Endometrial microvascular endothelial cells (primary cell): ENCODE measurements around the gene CST3. TPM values are rescaled to one million over a fixed set of nuclear protein-coding genes. Genes with fewer than 3 reads are reported as not detected.

Experiments used
- in situ Hi-C: cut with HindIII; loops from 2 replicates; pipeline ENCODE4 v1.10.0; 2017; ENCODE audit warnings: low sequenced_read_pairs, low pct_unique_long_range_greater_than_20kb; ENCODE audit errors: inconsistent ontology term
- total RNA-seq: library from RNA; depleted of rRNA; stranded (reverse); fragments of >200 nt; gene quantifications from one replicate; pipeline ENCODE4 v1.2.3, GENCODE V29; 2015; ENCODE audit errors: inconsistent ontology term

The CST3 gene
- total RNA-seq, 1 donor from 2014 or later, result 346 TPM

DNA sequence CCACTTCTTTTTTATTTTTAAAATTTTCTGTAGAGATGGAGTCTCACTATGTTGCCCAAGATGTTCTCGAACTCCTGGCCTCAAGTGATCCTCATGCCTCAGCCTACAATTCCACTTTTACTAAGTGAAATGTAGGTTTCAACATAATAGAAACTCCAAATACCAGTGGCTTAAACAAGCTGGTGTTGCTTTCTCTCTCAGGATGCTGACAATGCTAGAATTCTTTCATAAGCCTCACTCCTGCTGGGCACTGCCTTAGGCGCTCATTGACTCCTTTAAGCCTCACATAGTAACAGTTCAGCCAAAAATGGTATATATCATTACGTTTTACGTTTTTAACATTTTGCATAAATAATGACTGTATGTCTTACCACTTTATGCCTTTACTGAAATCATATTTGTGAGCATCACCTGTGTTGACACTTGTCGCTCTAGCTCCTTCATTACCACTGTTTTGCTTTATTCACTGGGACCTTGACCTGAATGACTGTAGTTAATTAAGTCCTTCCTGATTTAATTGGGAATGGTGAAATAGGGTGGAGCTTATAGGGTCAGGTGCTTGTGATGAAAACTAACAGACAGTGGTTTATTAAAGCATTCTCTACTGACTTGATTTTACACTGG lies 28.2 kb downstream of the CST3 start:
- in situ Hi-C loops, result no loop called here

DNA sequence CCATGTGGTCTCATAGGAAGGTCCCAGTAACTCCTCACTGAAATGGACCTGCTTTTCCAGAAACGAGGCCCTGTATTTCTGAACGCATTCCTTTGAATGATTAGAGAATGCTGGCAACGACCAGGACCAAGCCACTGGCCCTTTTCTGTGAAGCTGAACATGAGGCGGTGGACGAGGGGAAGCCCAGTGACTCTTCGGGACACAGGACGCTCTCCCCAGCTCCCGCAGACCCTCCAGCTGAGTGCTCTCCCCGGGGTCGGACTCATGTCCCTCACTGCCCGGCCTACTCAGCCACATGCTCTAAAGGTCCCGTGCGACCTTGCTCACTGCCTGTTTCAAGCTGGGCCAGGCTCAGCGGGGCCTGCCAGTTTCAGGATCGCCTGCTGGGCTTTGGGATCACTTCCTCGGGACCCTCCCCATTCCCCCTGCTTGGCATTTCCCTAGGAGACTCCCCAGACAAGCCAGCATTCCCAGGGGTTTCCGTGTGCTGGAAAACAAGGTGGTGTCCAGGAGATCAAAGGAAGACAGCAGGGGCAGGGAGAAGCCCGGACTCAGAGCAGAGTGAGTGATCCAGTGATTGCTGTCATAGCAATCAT lies 29.4 kb downstream of the CST3 start:
- in situ Hi-C loops, result no loop called here

DNA sequence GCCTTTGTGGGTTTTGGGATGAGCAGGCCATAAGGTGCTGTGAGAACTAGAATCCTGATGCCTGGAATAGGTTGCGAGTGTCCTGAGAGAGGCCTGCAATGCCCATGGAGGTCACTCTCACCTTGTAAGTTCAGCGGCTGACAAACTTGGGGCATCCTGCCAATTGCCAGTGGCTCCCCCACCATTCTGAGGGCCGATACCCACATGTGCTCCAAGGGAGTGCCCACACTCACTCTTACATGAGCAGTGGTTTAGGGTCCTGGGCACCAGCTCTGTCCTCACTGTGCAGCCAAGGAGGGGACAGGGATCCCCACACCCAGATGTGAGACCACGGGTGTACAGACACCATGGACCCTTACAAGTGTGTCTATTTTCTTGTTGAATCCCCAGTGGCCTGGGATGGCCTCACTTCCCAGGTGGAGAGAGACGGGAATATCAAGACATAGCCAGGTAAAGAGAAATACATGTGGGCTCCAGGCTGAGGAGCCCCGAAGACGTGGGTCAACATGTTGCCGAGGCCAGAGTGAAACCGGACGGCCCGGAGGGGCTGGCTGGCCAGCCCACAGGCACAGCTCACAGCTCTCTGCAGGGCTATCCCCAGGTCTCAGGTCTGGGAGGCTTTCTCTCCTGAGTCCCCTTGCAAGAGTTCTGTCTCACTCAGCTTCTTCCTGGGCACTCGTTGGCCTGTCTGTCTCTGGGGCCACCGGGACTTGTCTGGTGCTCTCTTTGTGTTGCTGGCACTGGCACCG lies 30.1 kb downstream of the CST3 start:
- in situ Hi-C loops, result no loop called here

DNA sequence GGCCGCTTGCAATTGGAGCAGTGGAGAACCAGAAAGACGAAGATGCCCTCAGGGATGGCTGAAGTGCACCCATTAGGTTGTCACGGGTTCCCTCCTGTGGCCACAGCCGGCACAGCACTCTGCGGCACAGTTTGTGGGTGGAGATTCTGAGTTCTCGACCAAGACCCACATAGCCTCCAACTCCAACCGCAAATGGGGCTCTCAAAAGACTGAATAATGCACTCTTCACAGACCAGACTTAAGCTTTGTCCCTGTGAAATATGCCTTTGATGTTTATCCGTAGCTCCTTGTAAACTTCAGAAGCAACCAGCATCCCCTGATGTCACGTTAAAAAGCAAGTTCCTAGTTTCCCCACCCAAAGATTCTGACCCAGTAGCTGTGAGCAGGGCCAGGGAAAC lies 31.1 kb downstream of the CST3 start:
- in situ Hi-C loops, result no loop called here

DNA sequence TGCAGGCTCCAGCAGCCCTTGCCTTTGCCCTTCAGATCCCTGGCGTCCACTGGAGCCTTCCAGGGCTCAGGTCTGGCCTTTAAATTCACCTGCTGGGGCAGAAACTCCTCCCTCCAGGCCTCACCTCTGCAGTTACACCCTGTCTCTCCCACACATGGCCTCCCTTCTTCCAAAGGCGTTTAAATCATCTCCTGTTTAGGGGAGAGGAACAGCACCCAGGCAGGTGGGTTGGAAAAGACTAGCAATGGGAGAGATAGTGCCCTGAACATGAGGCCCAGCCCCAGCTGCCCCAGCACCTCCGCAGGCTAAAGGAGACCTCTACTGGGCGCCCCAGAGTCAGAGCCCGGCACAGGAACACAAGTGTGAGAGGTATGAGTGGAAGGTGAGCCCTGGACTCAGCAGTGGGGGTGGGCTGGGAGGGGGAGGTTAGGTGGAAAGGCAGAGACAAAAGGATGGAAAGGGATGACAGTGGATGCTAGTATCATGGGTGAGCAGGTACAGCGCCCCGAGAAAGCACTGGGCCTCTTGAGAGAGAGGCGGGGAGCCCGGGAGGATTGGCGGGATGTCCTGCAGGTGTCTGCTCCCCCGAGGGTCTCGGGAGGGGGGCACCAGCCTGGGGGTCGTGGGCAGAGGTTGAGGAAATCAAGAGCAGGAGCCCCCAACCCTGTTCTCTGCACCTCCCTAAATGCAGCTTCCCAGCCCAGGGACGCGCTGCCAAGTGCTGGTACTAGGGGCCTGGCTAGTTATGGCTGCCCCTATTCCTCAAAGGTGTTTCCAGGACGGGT lies 31.7 kb downstream of the CST3 start, which contains the start of gene CST9:
CST9 (minus strand) TSS at position 51 of the 785 bp plus-strand sequence. CDS start 53 bp downstream, outside the sequence.
- in situ Hi-C loops, result no loop called here

DNA sequence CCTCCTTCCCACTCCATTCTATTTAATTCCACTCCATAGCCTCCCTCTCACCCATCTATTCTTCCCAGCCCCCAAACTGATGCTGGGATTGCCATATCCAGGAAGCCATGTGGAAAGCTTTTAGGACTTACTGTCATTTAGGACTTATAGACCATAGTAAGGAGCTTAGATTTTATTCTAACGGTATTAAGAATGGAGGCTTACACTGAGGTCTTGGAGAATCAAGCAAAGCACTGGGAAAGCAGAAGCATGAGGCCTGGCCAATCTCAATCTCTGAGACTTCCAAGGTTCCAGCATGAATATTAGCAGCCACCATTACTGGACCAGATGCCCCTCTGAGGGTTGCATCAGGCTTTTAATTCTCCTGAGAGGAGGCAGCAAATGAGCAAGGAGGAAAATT lies 33.4 kb downstream of the CST3 start:
- in situ Hi-C loops, result no loop called here

DNA sequence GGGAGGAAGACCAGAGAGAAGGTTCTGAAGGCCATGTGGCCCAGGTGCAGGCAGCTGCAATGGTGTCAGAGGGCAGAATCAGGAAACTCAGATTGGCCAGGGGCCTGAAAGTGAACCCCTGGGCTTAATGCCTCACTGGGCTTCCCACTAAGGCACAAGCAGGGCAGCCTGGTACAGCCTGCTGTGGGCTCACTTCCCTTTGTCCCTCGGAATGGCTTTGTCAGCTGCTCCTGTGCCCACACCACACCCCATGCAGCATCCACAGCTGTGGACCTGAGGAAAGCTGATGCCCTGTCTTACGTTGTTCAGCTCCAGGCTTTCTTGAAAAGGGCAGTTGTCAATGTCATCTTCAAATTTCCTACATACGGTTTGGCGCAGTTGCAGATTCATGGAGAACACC lies 34.4 kb downstream of the CST3 start:
- in situ Hi-C loops, result no loop called here

DNA sequence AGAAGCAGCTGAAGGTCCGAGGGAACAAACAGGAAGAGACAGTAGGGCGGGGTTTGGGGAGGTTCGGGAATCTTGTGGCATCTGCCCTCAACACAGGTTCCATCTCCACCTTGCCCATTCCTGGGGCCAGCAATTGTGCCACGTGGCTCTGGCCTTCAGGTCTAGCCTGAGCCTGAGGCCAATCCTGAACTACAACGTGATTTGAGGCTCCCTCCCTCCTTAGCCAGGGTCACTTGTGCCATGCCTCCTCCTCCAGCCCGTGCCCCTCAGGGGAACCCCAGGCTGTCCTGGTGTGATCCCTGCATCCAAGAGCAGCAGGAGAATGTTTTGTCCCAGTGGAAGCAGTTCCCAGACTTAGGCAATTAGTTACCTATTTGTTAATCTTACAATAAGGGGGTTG lies 35.1 kb downstream of the CST3 start:
- in situ Hi-C loops, result no loop called here

DNA sequence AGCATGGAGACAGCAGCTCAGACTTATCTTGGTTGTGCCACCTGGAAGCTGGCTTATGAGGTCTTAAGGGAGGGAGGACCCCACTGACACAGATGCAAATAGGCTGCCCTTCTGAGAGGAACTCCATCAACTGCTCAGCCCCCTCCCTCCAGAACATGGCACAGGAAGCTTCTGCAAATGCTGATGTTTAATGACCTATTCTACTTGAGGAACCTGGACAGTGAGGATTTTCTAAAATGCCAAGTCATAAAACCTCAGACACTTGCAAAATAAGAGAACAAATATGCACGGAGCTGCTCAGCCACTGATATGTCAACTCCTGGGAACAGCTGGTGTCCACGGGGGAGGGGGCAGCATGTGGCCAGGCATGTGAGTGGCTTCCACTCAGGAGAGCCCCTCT lies 35.5 kb downstream of the CST3 start:
- in situ Hi-C loops, result no loop called here

DNA sequence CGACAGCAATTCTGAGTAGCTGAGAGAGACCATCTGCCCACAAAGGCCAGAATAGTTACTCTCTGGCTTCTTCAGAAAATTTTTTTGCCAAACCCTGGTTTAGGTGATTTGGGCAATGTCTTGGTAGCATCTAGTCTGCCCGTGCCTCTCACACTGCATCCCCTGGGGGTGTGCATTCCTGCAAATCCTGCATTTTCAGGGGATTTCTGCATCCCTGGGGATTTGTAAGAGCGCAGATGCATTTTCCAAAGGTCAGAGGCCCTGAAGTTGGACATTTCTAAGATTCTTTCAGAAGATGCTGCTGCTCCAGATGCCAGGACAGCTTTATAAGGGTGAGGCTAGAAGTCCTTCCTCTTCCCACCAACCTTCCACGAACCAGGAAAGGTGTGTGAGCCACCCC lies 36.0 kb downstream of the CST3 start:
- in situ Hi-C loops, result no loop called here

DNA sequence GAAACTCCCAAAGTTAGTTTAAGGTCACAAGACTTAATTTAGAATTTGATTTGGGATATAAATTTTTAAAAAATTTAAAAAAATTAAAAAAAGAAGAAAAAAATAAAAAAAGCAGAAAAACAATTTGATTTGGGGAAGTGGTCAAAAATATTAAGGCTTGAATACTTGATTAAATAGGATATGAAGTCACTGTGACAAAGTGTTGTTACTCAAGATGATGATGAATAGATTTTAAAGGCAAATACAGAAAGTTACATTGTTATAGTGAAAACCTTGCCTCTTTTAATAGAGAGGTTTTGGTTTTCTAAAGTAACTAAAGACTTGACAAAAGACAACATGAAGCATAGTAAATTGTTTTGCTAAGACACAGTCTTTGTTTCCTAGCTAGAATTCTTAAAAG lies 39.3 kb downstream of the CST3 start:
- in situ Hi-C loops, result no loop called here

DNA sequence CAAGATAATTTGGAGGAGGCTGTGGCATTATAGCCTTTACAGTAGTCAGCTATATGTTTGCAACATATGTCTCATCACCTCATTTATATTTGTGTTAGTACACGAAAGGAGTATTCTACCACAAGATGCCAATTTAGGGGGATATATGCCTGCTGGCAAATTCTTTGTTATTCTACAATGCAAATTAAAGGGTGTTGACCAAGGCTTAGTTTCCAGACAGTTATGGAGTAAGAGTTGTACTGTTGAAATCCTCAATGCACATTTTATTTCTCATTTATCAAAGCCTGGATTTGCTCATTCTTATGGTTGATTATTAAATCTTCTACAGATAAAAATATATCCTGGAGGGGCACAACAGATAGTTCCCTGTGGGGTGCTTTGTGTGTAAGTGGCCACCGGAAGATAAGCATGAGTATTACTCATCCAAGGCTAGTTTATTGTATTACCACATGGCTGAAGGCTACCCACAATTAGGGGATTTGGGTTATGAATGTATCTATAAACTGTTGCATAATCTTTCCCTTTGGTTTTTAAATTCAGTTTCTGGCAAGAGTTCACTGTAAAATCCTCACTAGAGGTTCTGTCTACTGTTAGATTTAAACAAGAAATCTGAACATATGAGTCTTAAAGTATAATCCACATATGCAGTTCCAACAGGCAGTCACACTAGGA lies 41.0 kb downstream of the CST3 start:
- in situ Hi-C loops, result no loop called here

DNA sequence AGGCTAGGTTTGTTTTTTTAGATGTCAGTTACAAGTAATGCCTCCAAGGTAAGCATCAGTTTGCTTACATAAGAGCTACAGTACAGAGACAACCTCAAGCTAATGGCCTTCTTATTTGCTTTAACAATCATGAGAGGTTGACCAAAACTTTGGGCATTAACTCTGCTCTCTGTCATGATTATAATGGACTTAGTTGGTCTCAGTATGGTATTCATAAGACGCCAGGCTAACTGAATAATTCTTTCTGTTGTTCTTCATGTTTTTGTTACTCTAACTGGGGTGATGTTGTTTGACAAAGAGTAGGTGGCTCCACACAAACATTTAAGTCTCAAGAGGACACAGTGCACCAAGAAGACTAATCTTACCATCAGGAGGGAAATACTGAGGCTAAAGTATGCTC lies 41.8 kb downstream of the CST3 start:
- in situ Hi-C loops, result no loop called here

DNA sequence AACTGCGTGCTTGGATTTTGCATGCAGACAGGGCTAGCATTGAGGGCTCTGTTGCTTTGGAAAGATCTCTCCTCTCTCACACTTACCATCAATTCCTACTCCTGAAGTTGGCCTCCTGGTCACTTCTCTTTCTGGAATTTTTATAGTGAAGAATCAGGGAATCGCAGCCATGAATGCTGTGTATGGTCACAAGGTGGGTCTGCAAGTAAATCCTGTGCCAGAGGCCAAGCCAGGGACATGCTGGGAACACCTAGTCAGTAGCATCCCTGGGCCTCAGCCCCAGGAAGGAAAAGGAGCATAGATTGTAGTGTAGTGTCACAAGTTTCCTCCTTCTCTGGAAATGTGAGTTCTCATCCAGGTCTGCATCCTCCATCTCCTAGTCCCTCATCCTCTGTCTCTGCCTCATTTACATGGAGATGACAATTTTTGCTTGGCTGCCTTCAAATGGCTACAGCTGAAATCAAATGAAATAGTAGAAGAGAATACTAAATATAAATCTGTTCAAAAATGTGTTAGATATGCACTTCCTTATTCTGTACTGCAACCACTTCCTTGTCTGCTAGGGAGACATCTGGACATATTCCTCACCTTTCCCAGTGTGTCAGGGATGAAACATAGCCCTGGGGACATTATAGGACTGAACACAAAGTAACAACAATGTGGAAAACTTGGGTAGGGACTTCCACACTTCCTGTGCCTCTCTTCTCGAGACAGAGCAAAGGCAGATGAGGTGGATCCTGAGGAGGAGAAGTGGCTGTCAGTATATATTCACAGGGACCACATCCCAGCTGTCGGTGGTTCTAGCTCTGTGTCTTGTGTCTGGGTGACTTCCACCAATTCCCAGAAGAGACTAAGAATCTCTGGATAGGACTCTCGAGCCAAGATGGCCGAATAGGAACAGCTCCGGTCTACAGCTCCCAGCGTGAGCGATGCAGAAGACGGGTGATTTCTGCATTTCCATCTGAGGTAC lies 49.0 kb downstream of the CST3 start:
- in situ Hi-C loops, result no loop called here

DNA sequence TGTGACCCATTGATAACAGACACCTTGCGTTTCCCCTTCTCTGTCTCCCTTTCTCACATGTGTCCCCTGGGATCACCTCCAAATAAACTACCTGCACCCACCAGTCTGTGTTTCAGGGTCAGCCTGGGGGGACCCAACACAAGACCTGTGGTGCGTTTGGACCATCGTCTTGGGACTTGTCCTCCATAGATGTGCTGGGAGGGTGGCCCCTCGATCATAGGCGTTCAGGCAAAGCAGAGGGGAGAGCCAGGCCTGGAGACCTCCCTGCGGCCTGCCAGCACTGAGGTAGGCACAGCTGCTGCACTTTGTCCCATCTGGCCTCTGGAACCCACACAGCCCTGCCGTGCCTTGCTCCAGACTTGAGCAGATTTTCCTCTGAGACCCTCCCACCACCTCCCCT lies 50.1 kb downstream of the CST3 start:
- in situ Hi-C loops, result no loop called here

DNA sequence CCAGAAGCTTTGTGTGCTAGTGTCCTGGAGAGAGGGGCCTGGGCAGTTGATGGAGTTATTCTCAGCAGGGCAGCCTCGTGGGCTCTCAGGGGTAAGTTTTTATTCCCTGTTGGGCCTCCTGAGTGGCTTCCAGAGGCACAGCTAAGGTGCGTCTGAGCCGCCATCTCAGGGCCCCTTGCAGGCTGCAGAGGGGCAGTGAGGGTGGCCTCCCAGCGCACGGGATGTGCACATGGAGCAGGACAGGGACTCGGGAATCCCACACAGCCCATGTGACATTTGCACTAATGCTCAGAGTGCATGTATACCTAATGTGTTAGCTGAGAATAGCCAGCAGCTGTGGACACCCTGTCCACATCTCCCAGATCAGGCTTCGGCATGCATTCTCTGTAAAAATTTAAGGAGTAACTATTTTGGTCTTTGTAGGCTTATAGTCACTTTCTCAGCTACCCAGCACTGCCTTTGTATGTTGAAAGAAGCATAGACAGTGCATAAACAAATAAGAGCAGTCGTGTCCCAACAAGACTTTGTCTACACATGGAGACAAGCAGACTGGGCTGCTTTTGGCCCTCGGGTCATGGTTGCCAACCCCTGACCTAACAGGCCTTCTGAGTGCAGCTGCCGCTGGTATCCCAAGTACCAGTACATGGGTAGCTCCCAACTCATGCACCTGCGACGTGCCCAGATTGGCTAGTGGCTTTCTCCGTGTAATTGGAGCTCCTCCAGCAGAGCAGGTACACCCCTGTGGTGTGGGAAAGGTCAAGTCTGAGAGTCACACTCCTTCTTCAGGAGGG lies 50.8 kb downstream of the CST3 start:
- in situ Hi-C loops, result no loop called here
